K562 (cell line): ENCODE results near the gene SPAG4. TPM values are rescaled to one million over a fixed set of nuclear protein-coding genes. Genes with fewer than 3 reads are reported as not detected.

Experiments used
- KDM1A ChIP-seq, 2 experiments: fragments of 450-650 bp; IDR thresholded peaks; 2 replicates each; pipeline ENCODE4 v1.6.1; 2016; ENCODE audit warnings: mild to moderate bottlenecking in 2 of 2
- MBD2 ChIP-seq: sonication (generic); IDR thresholded peaks from 2 replicates; pipeline ENCODE4 v1.6.1; 2016; ENCODE audit warnings: low read depth, borderline replicate concordance
- MTA3 ChIP-seq: fragments of 450-650 bp; formaldehyde crosslinking; IDR thresholded peaks from 2 replicates; pipeline ENCODE4 v1.6.1; 2017; ENCODE audit warnings: mild to moderate bottlenecking, borderline replicate concordance
- NR1H2 ChIP-seq: sonication (generic); formaldehyde crosslinking; IDR thresholded peaks from 2 replicates; pipeline ENCODE4 v1.4.0; 2020; ENCODE audit warnings: mild to moderate bottlenecking, missing genetic modification reagents
- RBFOX2 ChIP-seq: fragments of 200-400 bp; formaldehyde crosslinking; IDR thresholded peaks from 2 replicates; pipeline ENCODE4 v1.6.1; 2017; ENCODE audit warnings: low read depth, mild to moderate bottlenecking, low read length, moderate library complexity
- SREBF1 ChIP-seq: fragments of 150-350 bp; IDR thresholded peaks from 2 replicates; pipeline ENCODE4 v1.6.1; 2014; ENCODE audit warnings: antibody characterized with exemption, low read depth, low read length, borderline replicate concordance
- TEAD2 ChIP-seq: fragments of 450-650 bp; IDR thresholded peaks from 2 replicates; pipeline ENCODE4 v1.6.1; 2016; ENCODE audit warnings: missing genetic modification characterization, control low read depth, missing compliant biosample characterization
- ZKSCAN1 ChIP-seq: fragments of 150-350 bp; IDR thresholded peaks from 2 replicates; pipeline ENCODE4 v1.6.1; 2016; ENCODE audit warnings: low read depth, low read length
- ZNF124 ChIP-seq: sonication (generic); formaldehyde crosslinking; IDR thresholded peaks from 2 replicates; pipeline ENCODE4 v1.8.1; 2022; ENCODE audit warnings: missing genetic modification reagents
- polyA plus RNA-seq, 8 experiments: library from polyadenylated mRNA; depleted of rRNA in 4 of 8; stranded (reverse) in 5 of 8; unstranded in 3 of 8; fragments of >200 nt; fragmentation: Nextera tagmentation in 2 of 8; fragmentation: Illumina TruSeq in 1 of 8; extraction: Ambion mirVana in 2 of 8; extraction: Trizol in 1 of 8; gene quantifications; 2 replicates each; pipeline versions ENCODE4 v1.2.1 to v1.2.3, GENCODE V29; 2011 to 2014; ENCODE audit warnings: inconsistent platforms in 1 of 8, missing spikeins in 1 of 8
- total RNA-seq, 7 experiments: library from RNA; depleted of rRNA in 6 of 7; stranded (reverse); fragments of >200 nt in 6 of 7; fragmentation: Illumina TruSeq in 2 of 7; extraction: Trizol in 2 of 7; gene quantifications; 2 replicates each; pipeline versions ENCODE4 v1.2.1 to v1.2.3, GENCODE V29; 2011 to 2021; ENCODE audit warnings: low replicate concordance in 1 of 7
- TF ChIP-seq, protein P1 (sequence below): fragments of 250-450 bp; sonication (Bioruptor Pico); IDR thresholded peaks from 2 replicates; pipeline ENCODE4 v1.8.0; 2021; ENCODE audit warnings: borderline replicate concordance, mild to moderate bottlenecking, moderate library complexity; ENCODE audit not compliant: poor library complexity, severe bottlenecking
- TF ChIP-seq, protein P2 (sequence below), 2 experiments: fragments of 450-650 bp; IDR thresholded peaks; 2 replicates each; pipeline ENCODE4 v1.6.1; 2016; ENCODE audit warnings: mild to moderate bottlenecking in 2 of 2, borderline replicate concordance in 1 of 2, low read depth in 1 of 2, moderate library complexity in 1 of 2

Gene SPAG4
- total and polyA plus RNA-seq, 9 of the 15 experiments (the other 6 are each of a cell fraction or from before 2014, with no cell fraction given): 1.6 to 11.4 (median 4.6) TPM

DNA sequence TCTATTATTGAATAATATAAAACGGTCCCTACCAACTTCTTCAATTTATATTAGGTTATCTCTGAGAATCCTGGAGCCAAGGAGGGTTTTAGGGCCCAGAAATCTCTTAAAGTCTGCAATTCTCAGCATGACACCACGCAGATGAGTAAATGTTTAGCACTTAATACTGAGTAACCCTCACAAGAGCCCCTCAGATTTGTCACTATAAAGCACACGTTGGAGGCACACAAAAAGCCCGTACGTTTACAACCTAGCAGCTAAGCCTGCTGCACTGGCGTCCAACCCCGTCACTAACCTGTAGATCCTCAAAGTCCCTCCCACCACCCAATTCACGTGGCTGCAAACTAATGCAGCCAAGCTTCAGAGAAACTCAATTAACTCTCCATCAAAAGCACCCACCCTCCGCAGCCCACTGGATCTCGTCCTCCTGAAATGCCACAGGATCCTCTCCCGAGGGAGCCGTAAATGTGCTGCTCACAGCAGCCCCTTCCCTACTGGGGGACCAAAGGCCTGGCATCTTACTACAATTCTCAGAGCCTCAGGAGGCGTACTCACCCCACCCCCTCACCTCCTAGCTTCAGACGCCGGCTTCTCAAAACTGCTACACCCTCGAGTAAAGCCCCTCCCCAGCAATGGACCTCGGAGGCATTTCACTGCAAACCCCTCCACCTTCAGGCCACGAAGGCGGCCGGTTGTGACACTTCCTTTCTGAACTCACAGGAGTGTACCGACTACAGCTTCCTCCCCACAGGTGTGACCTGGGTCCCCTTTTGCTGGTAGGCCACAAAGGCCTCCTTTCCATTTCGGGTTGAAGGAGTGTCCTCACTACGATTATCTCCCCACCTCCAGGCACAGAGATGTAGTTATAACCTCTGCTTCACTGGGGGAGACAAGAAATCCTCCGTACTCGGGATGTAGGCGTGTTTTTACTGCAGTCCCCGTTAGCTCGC, 48.2 kb downstream of the SPAG4 start (continued):
- TF ChIP-seq, protein P1, sequence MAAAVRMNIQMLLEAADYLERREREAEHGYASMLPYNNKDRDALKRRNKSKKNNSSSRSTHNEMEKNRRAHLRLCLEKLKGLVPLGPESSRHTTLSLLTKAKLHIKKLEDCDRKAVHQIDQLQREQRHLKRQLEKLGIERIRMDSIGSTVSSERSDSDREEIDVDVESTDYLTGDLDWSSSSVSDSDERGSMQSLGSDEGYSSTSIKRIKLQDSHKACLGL (CRISPR knock-in tag): no peak
- TF ChIP-seq KDM1A (IDR thresholded peaks at IDR 0.05): no peak
- no peak for TF ChIP-seq MTA3
- no peak for TF ChIP-seq RBFOX2
- TF ChIP-seq, protein P2, sequence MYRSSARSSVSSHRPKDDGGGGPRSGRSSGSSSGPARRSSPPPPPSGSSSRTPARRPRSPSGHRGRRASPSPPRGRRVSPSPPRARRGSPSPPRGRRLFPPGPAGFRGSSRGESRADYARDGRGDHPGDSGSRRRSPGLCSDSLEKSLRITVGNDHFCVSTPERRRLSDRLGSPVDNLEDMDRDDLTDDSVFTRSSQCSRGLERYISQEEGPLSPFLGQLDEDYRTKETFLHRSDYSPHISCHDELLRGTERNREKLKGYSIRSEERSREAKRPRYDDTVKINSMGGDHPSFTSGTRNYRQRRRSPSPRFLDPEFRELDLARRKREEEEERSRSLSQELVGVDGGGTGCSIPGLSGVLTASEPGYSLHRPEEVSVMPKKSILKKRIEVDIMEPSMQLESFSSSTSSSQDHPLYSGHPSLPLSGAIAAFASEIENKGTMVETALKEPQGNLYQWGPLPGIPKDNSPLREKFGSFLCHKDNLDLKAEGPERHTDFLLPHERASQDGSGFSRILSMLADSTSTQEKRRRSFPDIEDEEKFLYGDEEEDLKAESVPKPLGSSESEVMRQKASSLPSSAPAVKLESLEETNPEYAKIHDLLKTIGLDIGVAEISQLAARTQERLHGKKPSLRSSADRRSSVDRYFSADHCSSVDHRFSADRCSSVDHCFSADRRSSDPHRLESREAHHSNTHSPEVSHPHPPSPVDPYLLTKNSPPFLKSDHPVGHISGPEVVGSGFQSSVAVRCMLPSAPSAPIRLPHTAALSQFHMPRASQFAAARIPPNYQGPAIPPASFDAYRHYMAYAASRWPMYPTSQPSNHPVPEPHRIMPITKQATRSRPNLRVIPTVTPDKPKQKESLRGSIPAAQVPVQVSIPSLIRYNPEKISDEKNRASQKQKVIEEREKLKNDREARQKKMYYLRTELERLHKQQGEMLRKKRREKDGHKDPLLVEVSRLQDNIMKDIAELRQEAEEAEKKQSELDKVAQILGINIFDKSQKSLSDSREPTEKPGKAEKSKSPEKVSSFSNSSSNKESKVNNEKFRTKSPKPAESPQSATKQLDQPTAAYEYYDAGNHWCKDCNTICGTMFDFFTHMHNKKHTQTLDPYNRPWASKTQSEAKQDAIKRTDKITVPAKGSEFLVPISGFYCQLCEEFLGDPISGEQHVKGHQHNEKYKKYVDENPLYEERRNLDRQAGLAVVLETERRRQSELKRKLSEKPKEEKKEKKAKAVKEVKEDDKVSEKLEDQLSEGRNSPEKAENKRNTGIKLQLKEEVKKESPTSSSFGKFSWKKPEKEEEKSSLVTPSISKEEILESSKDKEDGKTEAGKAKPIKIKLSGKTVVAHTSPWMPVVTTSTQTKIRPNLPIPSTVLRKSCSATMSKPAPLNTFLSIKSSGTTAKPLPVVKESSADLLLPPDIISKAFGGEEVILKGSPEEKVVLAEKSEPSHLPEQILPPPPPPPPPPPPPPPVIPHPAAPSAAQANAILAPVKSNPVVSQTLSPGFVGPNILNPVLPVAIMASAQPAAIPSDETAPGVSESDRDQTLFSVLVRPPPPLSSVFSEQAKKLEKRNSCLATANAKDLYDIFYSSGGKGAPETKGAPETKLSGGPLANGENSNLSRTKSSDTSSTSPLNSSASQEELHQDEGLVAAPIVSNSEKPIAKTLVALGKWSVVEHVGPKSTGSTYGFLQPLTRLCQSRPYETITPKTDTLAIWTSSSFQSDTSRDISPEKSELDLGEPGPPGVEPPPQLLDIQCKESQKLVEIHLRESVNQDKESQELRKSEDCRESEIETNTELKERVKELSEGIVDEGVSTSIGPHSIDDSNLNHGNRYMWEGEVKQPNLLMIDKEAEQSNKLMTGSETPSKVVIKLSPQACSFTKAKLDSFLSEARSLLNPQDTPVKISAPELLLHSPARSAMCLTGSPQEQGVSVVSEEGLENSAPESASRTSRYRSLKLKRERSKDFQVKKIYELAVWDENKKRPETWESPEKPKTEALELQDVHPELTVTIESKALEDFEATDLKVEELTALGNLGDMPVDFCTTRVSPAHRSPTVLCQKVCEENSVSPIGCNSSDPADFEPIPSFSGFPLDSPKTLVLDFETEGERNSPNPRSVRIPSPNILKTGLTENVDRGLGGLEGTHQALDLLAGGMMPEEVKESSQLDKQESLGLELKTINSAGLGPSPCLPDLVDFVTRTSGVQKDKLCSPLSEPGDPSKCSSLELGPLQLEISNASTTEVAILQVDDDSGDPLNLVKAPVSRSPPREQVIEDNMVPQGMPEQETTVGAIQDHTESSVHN (IDR thresholded peaks at IDR 0.05; ENCODE audit: borderline replicate concordance in 1 of 2, low read depth in 1 of 2): no peak; a peak in 1 of 4 replicates
- TF ChIP-seq MBD2: no peak
- TF ChIP-seq NR1H2 (CRISPR knock-in tag): no peak; the same call in none of the 2 replicates
- no peak for TF ChIP-seq SREBF1
- TF ChIP-seq TEAD2: no peak
- TF ChIP-seq ZNF124: no peak
- peak; percentile 25; the same call in 1 of the 2 replicates for TF ChIP-seq ZKSCAN1
